ENCODE measurements around the gene DLST. TPM values are rescaled to one million over a fixed set of nuclear protein-coding genes. Genes with fewer than 3 reads are reported as not detected.

The DLST gene
- total RNA-seq, 1 donor from 2014 or later, result 125 TPM

DNA sequence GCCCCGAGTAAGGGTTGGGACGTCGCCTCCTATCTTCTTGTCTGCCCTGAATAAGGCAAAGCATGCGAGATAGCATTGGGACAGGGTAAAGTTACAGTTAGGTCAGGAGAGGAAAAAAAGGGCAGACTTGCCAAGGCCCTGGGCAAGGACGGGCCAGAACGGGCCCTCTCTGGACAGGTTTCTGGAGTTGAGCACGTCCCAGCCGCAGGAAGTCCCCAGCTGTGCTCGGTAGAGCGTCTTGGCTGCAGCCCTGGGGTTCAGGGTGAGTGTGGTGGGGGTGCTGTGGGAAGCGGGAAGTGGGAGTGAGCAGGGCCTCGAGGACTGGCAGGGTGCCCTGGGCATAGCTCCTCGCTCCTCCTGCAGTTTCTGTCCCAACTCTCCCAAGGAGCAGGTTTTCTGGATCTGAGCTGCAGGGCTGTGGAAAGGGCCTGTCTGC lies 35.9 kb downstream of the DLST start:
- H3K9me3 Mint-ChIP-seq (ENCODE audit: unreplicated experiment), result no peaks in the 10 kb centered on the region
- TF ChIP-seq, protein P1, sequence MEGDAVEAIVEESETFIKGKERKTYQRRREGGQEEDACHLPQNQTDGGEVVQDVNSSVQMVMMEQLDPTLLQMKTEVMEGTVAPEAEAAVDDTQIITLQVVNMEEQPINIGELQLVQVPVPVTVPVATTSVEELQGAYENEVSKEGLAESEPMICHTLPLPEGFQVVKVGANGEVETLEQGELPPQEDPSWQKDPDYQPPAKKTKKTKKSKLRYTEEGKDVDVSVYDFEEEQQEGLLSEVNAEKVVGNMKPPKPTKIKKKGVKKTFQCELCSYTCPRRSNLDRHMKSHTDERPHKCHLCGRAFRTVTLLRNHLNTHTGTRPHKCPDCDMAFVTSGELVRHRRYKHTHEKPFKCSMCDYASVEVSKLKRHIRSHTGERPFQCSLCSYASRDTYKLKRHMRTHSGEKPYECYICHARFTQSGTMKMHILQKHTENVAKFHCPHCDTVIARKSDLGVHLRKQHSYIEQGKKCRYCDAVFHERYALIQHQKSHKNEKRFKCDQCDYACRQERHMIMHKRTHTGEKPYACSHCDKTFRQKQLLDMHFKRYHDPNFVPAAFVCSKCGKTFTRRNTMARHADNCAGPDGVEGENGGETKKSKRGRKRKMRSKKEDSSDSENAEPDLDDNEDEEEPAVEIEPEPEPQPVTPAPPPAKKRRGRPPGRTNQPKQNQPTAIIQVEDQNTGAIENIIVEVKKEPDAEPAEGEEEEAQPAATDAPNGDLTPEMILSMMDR (IDR thresholded peaks at IDR 0.05; ENCODE audit: unreplicated experiment), result no peak
- peaks cover 9% of the 10 kb centered on the region for H3K27me3 Mint-ChIP-seq (ENCODE audit: unreplicated experiment)
- no peak overlapping the region for H3K27ac Mint-ChIP-seq (ENCODE audit: unreplicated experiment)
- no peak for DNase-seq (ENCODE audit: low spot score)
- peaks cover 4% of the 10 kb centered on the region for H3K36me3 Mint-ChIP-seq (ENCODE audit: low read depth, unreplicated experiment)
- H3K4me3 Mint-ChIP-seq (ENCODE audit: unreplicated experiment), result no peak overlapping the region
- peaks cover 2% of the 10 kb centered on the region for H3K4me1 Mint-ChIP-seq (ENCODE audit: unreplicated experiment)

DNA sequence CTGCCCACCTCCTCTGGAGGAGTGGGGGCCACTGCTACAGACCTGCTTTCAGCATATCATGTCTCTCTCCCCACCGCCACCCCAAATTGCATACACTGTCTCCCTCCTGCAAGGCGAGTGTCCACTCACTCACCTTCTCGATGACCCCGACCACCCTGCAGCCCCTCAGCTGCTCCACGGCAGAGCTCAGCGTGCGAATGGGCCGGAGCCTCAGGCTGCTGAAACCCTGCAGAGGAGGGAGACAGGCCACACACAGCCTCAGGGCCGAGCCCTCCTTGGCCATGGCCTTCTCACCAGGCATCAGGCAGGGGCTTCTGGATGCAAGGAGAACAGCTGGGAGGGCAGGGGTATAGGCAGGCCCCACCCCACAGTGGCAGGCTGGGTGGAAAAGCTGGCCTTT lies 36.7 kb downstream of the DLST start:
- Mint-ChIP-seq H3K27me3 (ENCODE audit: unreplicated experiment) (peaks cover 9% of the 10 kb centered on the region), H3K4me1 (ENCODE audit: unreplicated experiment) (peaks cover 2% of the 10 kb centered on the region), H3K27ac (ENCODE audit: unreplicated experiment) (no peak overlapping the region), H3K9me3 (ENCODE audit: unreplicated experiment) (no peaks in the 10 kb centered on the region), H3K36me3 (ENCODE audit: low read depth, unreplicated experiment) (peaks cover 4% of the 10 kb centered on the region), H3K4me3 (ENCODE audit: unreplicated experiment) (no peak overlapping the region)
- DNase-seq (ENCODE audit: low spot score), result no peak
- TF ChIP-seq, protein P1 (IDR thresholded peaks at IDR 0.05; ENCODE audit: unreplicated experiment), result no peak

DNA sequence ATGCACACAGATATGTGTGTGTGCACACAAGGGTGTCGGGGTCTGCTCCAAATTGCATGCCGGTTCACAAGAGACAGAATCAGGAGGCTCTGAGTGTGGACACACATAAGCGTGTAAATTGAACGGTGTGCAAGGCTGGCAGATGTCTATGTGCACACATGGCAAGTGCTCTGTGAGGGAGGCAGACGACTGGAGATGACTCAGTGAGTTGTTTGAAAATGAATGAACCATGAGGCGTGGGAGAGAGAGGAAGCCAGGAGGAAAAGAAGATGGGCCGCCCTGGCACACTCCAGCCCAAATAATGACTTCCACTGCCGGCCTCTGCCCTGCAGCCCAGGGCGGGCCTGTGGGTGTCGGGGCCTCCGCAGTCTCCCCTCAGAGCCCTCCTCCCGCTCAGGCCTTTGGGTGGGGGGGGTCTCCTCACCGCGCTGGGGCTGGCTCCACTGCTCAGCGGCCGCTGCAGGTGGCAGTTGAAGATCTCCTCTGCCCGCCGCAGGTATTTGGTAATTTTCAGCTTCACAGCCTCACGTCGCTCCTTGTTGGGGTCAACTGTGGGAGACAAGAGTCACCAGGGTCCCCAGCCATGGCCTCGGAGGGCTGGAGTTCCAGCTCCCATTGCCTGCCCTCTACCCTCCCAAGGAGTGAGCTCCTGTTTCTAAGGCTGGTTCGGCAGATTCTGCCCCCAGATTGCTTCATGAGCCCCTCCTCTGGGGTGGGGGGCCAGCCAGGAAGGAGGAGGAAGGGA lies 37.9 kb downstream of the DLST start:
- TF ChIP-seq, protein P1 (IDR thresholded peaks at IDR 0.05; ENCODE audit: unreplicated experiment), result no peak
- no peak overlapping the region for H3K27ac Mint-ChIP-seq (ENCODE audit: unreplicated experiment)
- H3K4me1 Mint-ChIP-seq (ENCODE audit: unreplicated experiment), result peaks cover 2% of the 10 kb centered on the region
- H3K36me3 Mint-ChIP-seq (ENCODE audit: low read depth, unreplicated experiment), result peaks cover 4% of the 10 kb centered on the region
- H3K4me3 Mint-ChIP-seq (ENCODE audit: unreplicated experiment), result no peak overlapping the region
- no peak for DNase-seq (ENCODE audit: low spot score)
- peaks cover 13% of the 10 kb centered on the region for H3K27me3 Mint-ChIP-seq (ENCODE audit: unreplicated experiment)
- no peaks in the 10 kb centered on the region for H3K9me3 Mint-ChIP-seq (ENCODE audit: unreplicated experiment)

DNA sequence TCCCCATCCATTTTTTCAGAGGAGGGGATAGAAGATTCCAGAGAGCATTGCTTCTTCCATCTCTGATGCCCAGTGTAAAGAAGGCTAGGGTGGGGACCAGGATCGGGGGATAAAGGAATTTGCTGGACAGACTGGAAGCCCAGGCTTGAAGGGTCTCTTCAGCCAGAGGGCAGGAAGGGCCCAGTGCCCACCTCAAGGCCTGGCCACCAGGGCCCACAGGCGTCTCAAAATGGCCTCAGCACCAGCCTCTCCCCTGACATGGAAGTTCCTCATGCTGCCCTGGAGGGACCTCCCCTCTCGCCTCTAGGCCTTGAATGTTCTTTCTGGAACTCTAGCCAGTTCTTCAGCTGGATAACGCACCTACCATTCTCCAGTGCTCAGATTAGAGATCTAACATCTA lies 38.6 kb downstream of the DLST start:
- H3K4me1 Mint-ChIP-seq (ENCODE audit: unreplicated experiment), result peaks cover 2% of the 10 kb centered on the region
- no peak overlapping the region for H3K4me3 Mint-ChIP-seq (ENCODE audit: unreplicated experiment)
- H3K27ac Mint-ChIP-seq (ENCODE audit: unreplicated experiment), result no peak overlapping the region
- DNase-seq (ENCODE audit: low spot score), result no peak
- no peaks in the 10 kb centered on the region for H3K9me3 Mint-ChIP-seq (ENCODE audit: unreplicated experiment)
- peaks cover 13% of the 10 kb centered on the region for H3K27me3 Mint-ChIP-seq (ENCODE audit: unreplicated experiment)
- peaks cover 4% of the 10 kb centered on the region for H3K36me3 Mint-ChIP-seq (ENCODE audit: low read depth, unreplicated experiment)
- TF ChIP-seq, protein P1 (IDR thresholded peaks at IDR 0.05; ENCODE audit: unreplicated experiment), result no peak

DNA sequence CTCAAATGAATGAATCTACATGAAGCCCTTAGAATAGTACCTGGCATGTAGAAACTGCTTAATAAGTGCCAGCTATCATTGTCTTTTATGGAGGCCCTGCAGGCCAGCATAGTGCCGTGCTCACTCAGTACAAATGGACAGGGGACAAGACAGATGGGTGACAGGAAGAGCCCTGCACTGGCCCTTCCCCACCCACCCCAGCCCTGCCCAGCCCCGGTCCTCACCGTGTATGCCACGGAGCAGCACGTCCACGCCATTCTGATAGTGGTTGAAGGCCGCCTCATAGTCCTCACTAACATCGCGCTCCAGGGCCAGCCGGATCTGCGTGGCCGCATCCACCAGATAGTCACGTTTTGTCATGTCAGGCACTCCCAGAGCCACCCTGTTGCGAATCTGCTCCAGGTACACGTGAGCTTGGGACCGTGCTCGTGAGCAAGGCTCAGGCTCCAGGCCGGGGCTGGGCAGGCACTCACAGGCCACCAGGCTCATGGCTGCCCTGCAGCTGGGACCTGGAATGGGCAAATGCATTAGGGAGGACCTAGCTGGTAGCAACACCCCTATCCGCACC lies 39.4 kb downstream of the DLST start:
- TF ChIP-seq, protein P1 (IDR thresholded peaks at IDR 0.05; ENCODE audit: unreplicated experiment), result no peak
- no peak overlapping the region for H3K27ac Mint-ChIP-seq (ENCODE audit: unreplicated experiment)
- peaks cover 2% of the 10 kb centered on the region for H3K4me1 Mint-ChIP-seq (ENCODE audit: unreplicated experiment)

More for the DNA sequence above, 39.4 kb downstream of the DLST start:
- no peaks in the 10 kb centered on the region for H3K9me3 Mint-ChIP-seq (ENCODE audit: unreplicated experiment)
- H3K4me3 Mint-ChIP-seq (ENCODE audit: unreplicated experiment), result no peak overlapping the region
- H3K36me3 Mint-ChIP-seq (ENCODE audit: low read depth, unreplicated experiment), result peaks cover 4% of the 10 kb centered on the region
- DNase-seq (ENCODE audit: low spot score), result no peak
- H3K27me3 Mint-ChIP-seq (ENCODE audit: unreplicated experiment), result peaks cover 12% of the 10 kb centered on the region

Measured in endothelial cell (in vitro differentiated cells).